Fibroblast of the aortic adventitia (primary cell): ENCODE results near the gene RFWD3. TPM values are rescaled to one million over a fixed set of nuclear protein-coding genes. Genes with fewer than 3 reads are reported as not detected.

ENCODE experiments used
- DNase-seq: peaks from one replicate; pipeline ENCODE4 v3.0.0-alpha.2; 2010; ENCODE audit warnings: low read depth
- H3K4me3 ChIP-seq: 2 replicates; pipeline ENCODE4 v1.5.1; 2011; ENCODE audit warnings: low read depth, mild to moderate bottlenecking, control low read depth, low read length, moderate library complexity
- CTCF ChIP-seq: IDR thresholded peaks from 2 replicates; pipeline ENCODE4 v1.5.1; 2011; ENCODE audit warnings: mild to moderate bottlenecking, low read length, control low read depth, inconsistent platforms; ENCODE audit not compliant: insufficient read depth
- total RNA-seq: library from RNA; depleted of rRNA; stranded (reverse); fragments of >200 nt; gene quantifications from 2 replicates; pipeline ENCODE4 v1.2.3, GENCODE V29; 2012; ENCODE audit warnings: low replicate concordance

The RFWD3 gene
- total RNA-seq, 1 donor, result 41.2 TPM

- no peak overlapping the region for H3K4me3 ChIP-seq
- no peak for TF ChIP-seq CTCF
- DNase-seq, result no peak
Observed at GRCh38 chr16:74575807-74576643, 90.7 kb downstream of the RFWD3 start.

GRCh38 chr16:74575175-74575806, 91.4 kb downstream of the RFWD3 start:
- no peak overlapping the region for H3K4me3 ChIP-seq
- DNase-seq, result no peak
- no peak for TF ChIP-seq CTCF

- no peak for DNase-seq
- no peak for TF ChIP-seq CTCF
Observed at GRCh38 chr16:74574146-74574545, 92.5 kb downstream of the RFWD3 start.

GRCh38 chr16:74573622-74574021, 93.1 kb downstream of the RFWD3 start:
- no peak overlapping the region for H3K4me3 ChIP-seq
- TF ChIP-seq CTCF, result no peak
- no peak for DNase-seq

More at GRCh38 chr16:74574146-74574545, 92.5 kb downstream of the RFWD3 start:
- no peak overlapping the region for H3K4me3 ChIP-seq

Other genes with a start within 250 kb of the RFWD3 start
- not detected in 2 replicates for gene CLEC18B, start 245.4 kb downstream of the RFWD3 start, total RNA-seq
- 119 and 188 TPM in 2 replicates for gene GLG1, start 59.8 kb downstream of the RFWD3 start, total RNA-seq
- gene MLKL, start 34.0 kb upstream of the RFWD3 start, total RNA-seq, result 6.3 and 10.8 TPM in 2 replicates
- not detected in 2 replicates for gene FA2H, start 107.9 kb upstream of the RFWD3 start, total RNA-seq